Measurements from ENCODE around the gene ITFG2.

ITFG2 gene

DNA sequence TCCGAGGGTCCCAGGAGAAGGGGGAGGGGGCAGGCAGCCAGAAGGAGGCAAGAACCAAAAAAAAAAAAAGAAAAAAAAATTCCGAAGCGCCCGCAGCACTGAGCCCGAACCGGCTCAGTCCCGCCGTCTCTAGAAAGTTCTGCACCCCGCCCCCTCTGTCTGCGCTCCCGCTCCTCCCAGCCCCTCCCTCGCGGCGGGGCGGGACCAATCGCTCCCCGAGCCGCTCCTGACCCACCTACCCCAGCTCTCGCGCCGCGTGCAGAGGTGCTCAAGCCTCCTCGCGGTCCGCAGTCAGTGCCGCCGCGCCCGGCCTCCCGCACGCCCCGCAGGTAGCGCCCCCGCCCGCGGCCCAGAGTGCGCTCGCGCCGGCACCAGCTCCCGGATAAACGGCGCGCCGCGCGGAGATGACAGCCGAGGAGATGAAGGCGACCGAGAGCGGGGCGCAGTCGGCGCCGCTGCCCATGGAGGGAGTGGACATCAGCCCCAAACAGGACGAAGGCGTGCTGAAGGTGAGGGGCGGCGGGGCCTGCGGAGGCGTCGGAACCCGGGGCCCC lies 17.7 kb upstream of the ITFG2 start, which contains the start of gene FKBP4:
TSS of gene FKBP4 (plus strand) at position 235 of the 554 bp plus-strand sequence. CDS start at position 405, 170 bp downstream.
- peak; percentile 70 to 83 for DNase-seq (ENCODE audit: extremely low read depth in 1 of 2, low read depth in 1 of 2)

DNA sequence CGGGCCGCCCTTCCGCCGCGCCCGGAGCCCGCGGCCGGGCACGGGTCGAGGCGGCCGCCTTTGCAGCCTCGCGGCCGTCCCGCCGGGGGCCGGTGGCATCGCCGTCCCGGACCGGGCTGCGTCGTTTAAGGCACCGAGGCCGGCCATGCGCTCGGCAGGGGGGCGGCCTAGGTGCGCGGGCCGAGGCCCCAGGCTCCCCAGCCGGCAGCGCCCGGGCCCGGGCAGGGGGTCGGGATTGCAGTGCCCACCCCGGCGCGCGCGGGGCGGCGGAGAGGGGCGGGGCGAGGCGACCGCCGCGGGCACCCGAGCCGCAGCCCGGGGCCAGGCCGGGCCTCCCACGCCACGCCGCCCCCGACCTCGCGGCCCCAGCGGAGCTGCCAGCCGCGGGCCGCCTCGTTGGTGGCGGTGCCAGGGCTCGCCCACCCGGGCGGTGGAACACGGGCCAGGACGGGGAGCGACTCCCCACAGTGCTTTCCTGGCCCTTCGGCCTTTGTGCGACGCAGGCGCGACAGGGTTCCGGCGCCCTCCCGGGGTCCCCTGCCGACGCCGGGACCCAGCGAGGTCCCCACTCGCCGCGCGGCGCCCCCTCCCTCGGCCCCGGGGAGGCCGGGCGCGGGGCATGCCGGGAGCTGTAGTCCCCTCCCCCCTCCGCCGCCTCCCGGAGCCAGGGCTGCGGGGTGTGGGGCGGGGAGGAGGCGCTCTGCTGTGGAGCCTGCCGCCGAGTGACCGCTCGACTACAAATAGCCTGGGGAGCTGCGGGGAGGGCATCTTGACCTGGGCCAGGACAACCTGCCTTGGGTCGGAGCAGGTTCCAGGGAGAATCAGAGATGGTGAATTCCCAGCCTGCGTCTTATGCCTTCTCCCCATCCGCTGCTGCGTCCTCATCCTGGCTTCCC lies 16.9 kb upstream of the ITFG2 start:
- peak in 1 of 2 donors; percentile 63 for DNase-seq (ENCODE audit: extremely low read depth in 1 of 2, low read depth in 1 of 2)

DNA sequence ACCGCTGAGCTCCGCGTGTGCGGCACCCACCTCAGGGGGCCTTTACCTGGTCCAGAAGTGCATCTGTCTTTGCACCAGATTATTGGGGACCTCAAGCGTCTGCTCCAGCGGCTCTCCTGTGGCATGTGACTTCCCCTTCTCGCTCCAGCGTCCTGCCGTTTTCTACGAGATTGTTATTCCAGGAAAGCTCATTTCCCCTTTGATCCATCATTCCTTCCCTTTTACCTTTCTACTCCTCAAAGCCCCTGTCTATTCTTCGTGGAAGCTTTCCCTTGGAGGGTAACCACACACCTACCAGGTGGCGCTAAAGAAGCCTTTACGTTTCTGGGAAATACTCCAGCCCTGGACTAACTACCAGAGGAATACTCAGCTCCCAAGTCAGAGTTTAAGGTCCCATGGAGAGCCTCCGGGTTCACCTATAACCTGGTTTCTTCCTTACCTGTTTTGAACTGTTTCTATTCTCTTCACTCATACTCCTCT lies 16.2 kb upstream of the ITFG2 start:
- DNase-seq (ENCODE audit: extremely low read depth in 1 of 2, low read depth in 1 of 2), result no peak

GRCh38 chr12:2797721-2798418 lies 14.6 kb upstream of the ITFG2 start:
- DNase-seq (ENCODE audit: extremely low read depth in 1 of 2, low read depth in 1 of 2), result no peak

- no peak for DNase-seq (ENCODE audit: extremely low read depth in 1 of 2, low read depth in 1 of 2)
These were observed 12.4 kb upstream of the ITFG2 start for GRCh38 chr12:2800046-2800570.

GRCh38 chr12:2801044-2801783 lies 11.3 kb upstream of the ITFG2 start:
- no peak for DNase-seq (ENCODE audit: extremely low read depth in 1 of 2, low read depth in 1 of 2)

DNA sequence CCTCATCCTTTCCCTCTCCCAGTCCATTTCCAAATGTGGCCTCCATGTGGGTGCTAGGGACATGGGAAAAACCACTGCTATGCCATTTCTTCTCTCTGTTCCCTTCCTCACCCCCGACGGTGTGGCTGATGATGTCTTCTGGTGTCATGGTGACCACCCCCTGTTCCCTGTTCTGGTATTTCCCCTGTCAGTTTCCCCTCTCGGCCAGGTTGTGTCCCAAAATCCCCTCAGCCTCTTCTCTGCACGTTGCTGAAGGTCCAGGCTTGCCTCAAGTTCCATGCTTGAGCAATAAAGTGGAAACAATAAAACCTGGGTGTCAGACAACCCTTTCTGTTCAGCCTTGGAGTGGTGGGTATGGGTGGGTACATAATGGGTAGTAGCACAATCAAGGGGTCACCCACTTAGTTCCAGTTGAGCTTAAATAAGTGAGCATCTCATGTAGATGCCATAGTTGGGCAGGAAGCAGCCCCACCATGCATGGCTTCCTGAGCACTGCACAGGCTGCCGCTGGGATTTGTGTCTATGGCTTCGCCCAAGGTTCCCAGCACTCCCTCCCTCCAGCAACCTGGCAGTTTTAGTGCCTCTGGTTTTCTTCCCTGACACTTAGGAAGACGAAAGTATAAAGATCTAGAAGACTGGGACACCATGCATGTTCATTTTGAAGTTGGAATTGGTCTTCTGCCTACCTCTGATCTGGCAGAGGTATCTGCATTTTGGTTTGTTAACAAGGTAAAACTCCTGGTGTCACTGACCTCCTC lies 8.7 kb upstream of the ITFG2 start:
- no peak for DNase-seq (ENCODE audit: extremely low read depth in 1 of 2, low read depth in 1 of 2)

- DNase-seq (ENCODE audit: extremely low read depth in 1 of 2, low read depth in 1 of 2), result no peak
These were observed 7.9 kb upstream of the ITFG2 start for GRCh38 chr12:2804393-2805142.

GRCh38 chr12:2805143-2805520 lies 7.3 kb upstream of the ITFG2 start:
- DNase-seq (ENCODE audit: extremely low read depth in 1 of 2, low read depth in 1 of 2), result no peak

GRCh38 chr12:2806700-2807099 lies 5.8 kb upstream of the ITFG2 start:
- no peak for DNase-seq (ENCODE audit: extremely low read depth in 1 of 2, low read depth in 1 of 2)

DNA sequence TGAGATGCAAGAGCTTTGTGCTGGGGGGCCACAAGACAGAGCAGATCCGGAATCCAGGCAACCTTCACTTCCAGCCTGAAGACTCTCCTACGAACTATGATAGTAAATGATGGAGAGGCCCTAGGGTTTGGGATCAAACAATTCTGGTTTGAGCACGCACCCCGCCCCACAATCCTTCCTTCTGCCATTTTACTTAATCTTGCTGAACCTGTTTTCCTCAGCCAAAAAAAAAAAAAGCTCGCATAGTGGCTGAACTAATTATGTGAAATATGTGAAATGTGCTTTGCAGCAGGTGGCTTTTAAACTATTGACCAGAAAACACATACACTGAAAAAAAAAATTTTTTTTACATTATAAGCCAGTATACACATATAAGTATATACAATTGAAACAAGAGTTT lies 667 bp upstream of the ITFG2 start:
- DNase-seq (ENCODE audit: extremely low read depth in 1 of 2, low read depth in 1 of 2), result no peak

GRCh38 chr12:2813214-2814185 lies 1.0 kb downstream of the ITFG2 start:
- DNase-seq (ENCODE audit: extremely low read depth in 1 of 2, low read depth in 1 of 2), result peak in 1 of 2 donors; percentile 17

- DNase-seq (ENCODE audit: extremely low read depth in 1 of 2, low read depth in 1 of 2), result no peak
These were observed 7.3 kb downstream of the ITFG2 start for GRCh38 chr12:2819810-2820209.

- DNase-seq (ENCODE audit: extremely low read depth in 1 of 2, low read depth in 1 of 2), result no peak
These were observed 8.0 kb downstream of the ITFG2 start for GRCh38 chr12:2820432-2820831.

GRCh38 chr12:2823483-2823882 lies 11.0 kb downstream of the ITFG2 start:
- no peak for DNase-seq (ENCODE audit: extremely low read depth in 1 of 2, low read depth in 1 of 2)

GRCh38 chr12:2824541-2824940 lies 12.1 kb downstream of the ITFG2 start:
- DNase-seq (ENCODE audit: extremely low read depth in 1 of 2, low read depth in 1 of 2), result no peak

GRCh38 chr12:2825132-2825531 lies 12.7 kb downstream of the ITFG2 start:
- DNase-seq (ENCODE audit: extremely low read depth in 1 of 2, low read depth in 1 of 2), result no peak

DNA sequence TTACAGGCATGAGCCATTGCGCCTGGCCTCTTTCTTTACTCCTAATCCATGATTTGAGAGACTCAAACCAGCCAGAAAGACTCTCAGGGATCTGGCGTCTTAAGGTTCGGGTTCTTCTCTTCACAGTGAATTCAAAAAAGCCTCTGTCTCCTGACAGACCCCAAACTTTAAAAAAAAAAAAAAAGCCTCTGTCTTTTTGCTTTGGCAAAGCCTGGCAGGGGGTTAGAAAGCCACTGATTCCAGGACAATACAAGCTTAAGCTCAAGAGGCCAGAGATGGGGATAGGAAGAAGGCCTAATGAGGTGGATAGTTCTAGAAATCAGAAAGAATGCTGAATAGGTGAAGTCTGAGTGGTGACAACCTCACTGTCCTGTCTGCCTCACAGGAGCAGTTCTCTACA lies 13.6 kb downstream of the ITFG2 start:
- DNase-seq (ENCODE audit: extremely low read depth in 1 of 2, low read depth in 1 of 2), result no peak

Measured in activated CD8-positive, alpha-beta memory T cell treated with anti-CD3 and anti-CD28 coated beads for 1 hour (primary cell).